HEK293 (cell line): ENCODE data around the gene EXOSC7.

Experiments
- CTCF ChIP-seq: fragments of 450-650 bp; formaldehyde crosslinking; IDR thresholded peaks from 2 replicates; pipeline ENCODE4 v1.5.1; 2016; ENCODE audit warnings: missing biosample characterization, missing genetic modification characterization
- REPIN1 ChIP-seq: fragments of 450-650 bp; formaldehyde crosslinking; IDR thresholded peaks from 2 replicates; pipeline ENCODE4 v1.5.1; 2017; ENCODE audit warnings: missing biosample characterization, missing genetic modification characterization, low read depth
- ZBTB17 ChIP-seq: fragments of 450-650 bp; formaldehyde crosslinking; IDR thresholded peaks from 2 replicates; pipeline ENCODE4 v1.5.1; 2016; ENCODE audit warnings: missing biosample characterization, missing genetic modification characterization
- ZNF704 ChIP-seq: fragments of 450-650 bp; formaldehyde crosslinking; IDR thresholded peaks from 2 replicates; pipeline ENCODE4 v1.5.1; 2016; ENCODE audit warnings: missing biosample characterization, missing genetic modification characterization

- TF ChIP-seq CTCF (tag by site-specific recombination) = no peak
- no peak for TF ChIP-seq REPIN1 (tag by site-specific recombination)
- TF ChIP-seq ZBTB17 = no peak
- no peak for TF ChIP-seq ZNF704
Measured at GRCh38 chr3:44974416-44974815, 1.6 kb upstream of the EXOSC7 start.
